Skeletal muscle satellite cell (primary cell): ENCODE data around the gene GCN1. TPM values are rescaled to one million over a fixed set of nuclear protein-coding genes. Genes with fewer than 3 reads are reported as not detected.

Experiments used
- H3K27me3 ChIP-seq: 2 replicates; pipeline ENCODE4 v1.7.0; 2013; ENCODE audit warnings: low read length; ENCODE audit not compliant: control insufficient read depth, insufficient read depth
- H3K36me3 ChIP-seq: 2 replicates; pipeline ENCODE4 v1.7.0; 2013; ENCODE audit warnings: mild to moderate bottlenecking, control low read depth, low read length; ENCODE audit not compliant: insufficient read depth
- H3K4me1 ChIP-seq: 2 replicates; pipeline ENCODE4 v1.7.0; 2013; ENCODE audit warnings: low read length; ENCODE audit not compliant: control insufficient read depth, insufficient read depth
- H3K4me2 ChIP-seq: 2 replicates; pipeline ENCODE4 v1.7.0; 2013; ENCODE audit warnings: mild to moderate bottlenecking, low read length
- H3K4me3 ChIP-seq: 2 replicates; pipeline ENCODE4 v1.7.0; 2013; ENCODE audit warnings: low read length
- H3K9ac ChIP-seq: 2 replicates; pipeline ENCODE4 v1.7.0; 2013; ENCODE audit warnings: mild to moderate bottlenecking, low read depth, low read length, moderate library complexity
- H3K9me3 ChIP-seq: replicated peaks from 2 replicates; pipeline ENCODE4 v1.7.0; 2013; ENCODE audit warnings: mild to moderate bottlenecking, control low read depth, low read length
- small RNA-seq: library from RNA; depleted of rRNA; stranded (forward); fragments of <200 nt; gene quantifications from one replicate; pipeline ENCODE3, GENCODE V24; 2012

The GCN1 gene

GRCh38 chr12:120081641-120082040, 112.9 kb downstream of the GCN1 start:
- H3K9me3 ChIP-seq: no peaks in the 10 kb centered on the region
- H3K9ac ChIP-seq: no peak overlapping the region
- peaks cover 20% of the 10 kb centered on the region for H3K27me3 ChIP-seq
- no peaks in the 10 kb centered on the region for H3K36me3 ChIP-seq
- H3K4me3 ChIP-seq: no peak overlapping the region
- H3K4me1 ChIP-seq: peaks cover 3% of the 10 kb centered on the region
- H3K4me2 ChIP-seq: no peak overlapping the region

- Histone ChIP-seq H3K4me2 (no peak overlapping the region), H3K9me3 (no peaks in the 10 kb centered on the region), H3K36me3 (no peaks in the 10 kb centered on the region), H3K4me1 (no peaks in the 10 kb centered on the region), H3K27me3 (peaks cover 32% of the 10 kb centered on the region), H3K9ac (no peak overlapping the region), H3K4me3 (no peak overlapping the region)
Observed at GRCh38 chr12:120079411-120080400, 114.8 kb downstream of the GCN1 start.

DNA sequence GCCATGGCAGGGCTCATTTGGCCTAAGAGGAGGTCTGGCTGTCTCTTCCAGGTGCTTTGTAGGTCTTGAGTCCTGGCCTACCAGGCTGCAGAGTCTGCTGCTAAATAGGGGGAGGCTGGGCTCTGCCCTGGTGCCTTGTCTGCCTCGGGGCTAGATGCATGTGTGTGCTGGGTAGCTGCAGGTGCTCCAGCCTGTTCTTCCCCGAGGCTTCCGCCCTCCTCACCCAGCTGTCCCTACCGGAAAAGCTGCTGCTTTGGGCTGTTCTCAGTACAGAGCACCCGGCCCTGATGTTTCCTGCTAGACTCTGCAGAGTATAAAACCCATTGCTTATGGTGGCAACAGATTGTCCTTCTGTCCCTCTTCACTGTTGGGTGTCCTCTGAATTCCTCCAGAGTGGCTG, 115.6 kb downstream of the GCN1 start:
- Histone ChIP-seq H3K4me3 (no peak overlapping the region), H3K9me3 (no peaks in the 10 kb centered on the region), H3K9ac (no peak overlapping the region), H3K27me3 (peaks cover 38% of the 10 kb centered on the region), H3K4me1 (no peaks in the 10 kb centered on the region), H3K36me3 (no peaks in the 10 kb centered on the region), H3K4me2 (no peak overlapping the region)

DNA sequence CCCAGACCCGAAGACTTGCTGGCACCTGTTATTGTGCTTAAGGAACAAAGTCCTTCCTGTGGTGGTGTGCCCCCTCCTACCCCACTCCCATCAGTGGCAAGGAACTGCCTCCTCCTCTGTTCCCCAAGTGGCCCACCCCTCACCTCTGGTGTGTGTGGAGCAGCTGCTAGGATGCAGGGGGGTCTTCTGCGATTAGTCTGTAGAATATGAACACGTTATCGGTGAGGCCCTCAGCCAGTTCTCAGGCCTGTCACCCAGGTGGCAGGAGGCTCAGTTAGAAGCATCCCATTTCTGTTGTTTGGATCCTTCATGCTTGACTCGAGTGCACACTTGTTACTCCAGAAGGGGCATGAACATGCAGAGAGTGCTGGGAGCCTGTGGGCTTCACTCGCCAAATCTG, 117.3 kb downstream of the GCN1 start:
- no peak overlapping the region for H3K4me3 ChIP-seq
- no peaks in the 10 kb centered on the region for H3K4me1 ChIP-seq
- H3K27me3 ChIP-seq: peaks cover 38% of the 10 kb centered on the region
- H3K9me3 ChIP-seq: no peaks in the 10 kb centered on the region
- no peak overlapping the region for H3K9ac ChIP-seq
- no peak overlapping the region for H3K4me2 ChIP-seq
- H3K36me3 ChIP-seq: no peaks in the 10 kb centered on the region

Small RNA genes within 50 kb of the gene (small RNA-seq; reads per million reads assigned to genes)
- not detected for gene MIR4498
